Activated naive CD8-positive, alpha-beta T cell treated with anti-CD3 and anti-CD28 coated beads, Interleukin-2, amount 50 U/mL, for 16 hours (primary cell): Measurements from ENCODE around the gene S100A3.
"Not testable (repeated sequence)": the region's sequence is repeated elsewhere in the genome, so short reads cannot be mapped to it uniquely, and the experiment has no call there.

Experiments used
- DNase-seq: peaks from one replicate; pipeline ENCODE4 v3.0.0-alpha.2; 2020; ENCODE audit warnings: low read depth, low spot score

The S100A3 gene

DNA sequence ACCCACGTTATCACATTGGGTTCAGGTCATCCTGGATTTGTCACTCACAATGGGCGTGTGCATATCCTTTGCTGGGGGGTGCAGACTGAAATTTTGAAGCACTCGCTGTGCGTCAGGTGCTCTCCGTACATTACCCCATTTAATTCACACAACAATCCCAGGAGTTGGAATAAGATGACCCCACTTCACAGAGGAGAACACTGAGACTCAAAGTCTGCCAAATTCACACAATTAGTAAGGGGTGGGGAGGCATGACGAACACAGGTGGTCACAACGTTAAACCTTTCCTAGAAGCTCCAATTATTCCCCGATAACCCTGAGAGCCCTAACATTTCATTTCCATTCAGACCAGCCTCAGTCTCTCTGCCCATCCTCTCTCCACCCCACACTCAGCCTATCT lies 20.4 kb upstream of the S100A3 start:
- DNase-seq, result no peak

DNA sequence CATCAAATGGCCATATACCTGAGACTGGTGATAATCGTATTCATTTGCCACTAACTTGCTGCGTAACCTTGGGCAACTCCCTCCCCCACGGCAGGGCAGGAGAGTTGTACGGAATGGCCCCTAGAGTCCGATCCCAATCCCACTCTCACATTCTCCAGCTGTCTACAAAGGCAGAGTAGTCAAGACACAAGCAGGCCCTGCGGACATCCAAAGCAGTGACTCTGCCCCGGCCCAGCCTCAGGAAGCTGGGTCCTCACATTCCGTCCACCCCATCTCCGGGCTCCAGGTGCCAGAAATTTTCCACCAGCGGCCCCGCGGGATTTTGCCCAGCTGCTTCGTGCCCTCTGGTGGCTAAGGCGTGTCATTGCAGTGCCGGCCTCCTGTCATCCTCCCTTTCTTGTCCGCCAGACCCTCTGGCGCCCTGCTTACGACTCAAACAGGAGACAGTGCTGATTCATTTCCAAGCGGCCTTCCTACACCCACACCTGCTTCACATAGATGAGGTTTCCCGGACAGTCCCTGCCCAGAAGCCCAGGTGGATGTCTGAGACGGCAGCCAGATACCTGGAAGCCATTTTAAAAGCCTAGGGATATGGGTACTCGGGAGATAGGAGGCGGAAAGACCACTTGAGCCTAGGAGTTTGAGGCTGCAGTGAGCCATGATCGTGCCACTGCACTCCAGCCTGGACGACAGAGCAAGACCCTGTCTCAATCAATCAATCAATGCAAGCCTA lies 19.5 kb upstream of the S100A3 start:
- peak; percentile 65 for DNase-seq

- no peak for DNase-seq
These were observed 18.7 kb upstream of the S100A3 start for GRCh38 chr1:153567621-153568366.

DNA sequence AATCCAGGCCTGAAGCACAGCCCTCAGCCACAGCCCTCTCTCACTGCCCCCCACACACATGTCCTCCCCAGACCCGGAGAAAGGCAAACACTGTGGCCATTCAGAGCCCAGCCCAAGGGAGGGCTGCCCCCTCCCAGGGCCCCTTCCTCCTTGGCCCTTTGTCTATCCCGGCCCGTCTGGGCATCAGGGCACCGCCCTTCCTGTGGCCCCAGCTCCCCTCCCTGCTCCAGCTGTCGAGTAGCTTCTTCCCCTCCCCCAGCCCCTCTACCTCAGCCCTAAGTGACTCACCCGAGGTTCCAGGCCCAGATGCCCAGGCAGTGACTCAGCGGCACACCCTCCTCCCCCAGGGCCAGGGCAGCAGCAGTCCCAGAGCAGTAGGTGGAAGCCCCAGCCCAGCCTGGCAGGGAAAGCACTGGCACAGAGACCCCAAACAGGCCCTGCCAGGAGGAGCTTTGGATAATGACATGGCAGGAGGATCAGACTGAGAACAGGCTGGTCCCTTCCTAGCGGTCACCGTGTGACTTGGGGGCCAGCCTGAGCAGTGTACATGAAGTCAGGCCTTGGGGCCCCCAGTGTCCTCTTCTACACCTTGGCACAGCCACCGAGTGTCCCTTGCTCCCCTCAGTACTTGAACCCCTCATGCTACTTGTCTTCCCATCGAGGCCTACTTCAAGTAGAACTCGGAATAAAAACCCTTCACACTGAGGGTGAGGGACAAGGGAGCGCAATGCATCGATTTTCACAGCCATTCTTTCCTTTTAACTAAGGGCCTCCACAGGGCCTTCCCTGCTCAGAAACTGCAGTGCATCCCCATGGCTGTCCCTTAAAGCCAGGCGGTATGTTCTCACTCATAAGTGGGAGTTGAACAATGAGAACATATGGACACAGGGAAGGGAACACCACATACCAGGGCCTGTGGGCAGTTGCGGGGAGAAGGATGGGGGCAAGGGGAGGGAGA lies 17.6 kb upstream of the S100A3 start:
- DNase-seq, result peak; percentile 75

- DNase-seq, result no peak
These were observed 16.7 kb upstream of the S100A3 start, which contains the start of gene S100A2 for GRCh38 chr1:153565529-153566374. TSS of gene S100A2 (minus strand) at chr1:153565844. CDS start at chr1:153563877, 1,967 bp downstream.

- no peak for DNase-seq
These were observed 14.9 kb upstream of the S100A3 start for GRCh38 chr1:153563991-153564390.

- no peak for DNase-seq
These were observed 14.4 kb upstream of the S100A3 start for GRCh38 chr1:153563483-153563901.

DNA sequence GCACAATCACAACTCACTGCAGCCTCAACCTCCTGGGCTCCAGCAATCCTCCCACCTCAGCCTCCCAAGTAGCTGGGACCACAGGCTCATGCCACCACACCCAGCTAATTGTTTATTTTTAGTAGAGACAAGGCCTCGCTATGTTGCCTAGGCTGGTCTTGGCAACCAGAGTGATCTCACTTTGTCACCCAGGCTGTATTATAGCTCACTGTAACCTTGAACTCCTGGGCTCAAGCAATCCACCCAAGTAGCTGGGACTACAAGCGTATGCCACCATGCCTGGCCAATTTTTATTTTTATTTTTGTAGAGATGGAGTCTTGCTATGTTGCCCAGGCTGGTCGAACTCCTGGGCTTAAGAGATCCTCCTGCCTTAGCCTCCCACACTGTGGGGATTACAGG lies 13.0 kb upstream of the S100A3 start:
- DNase-seq, result not testable (repeated sequence)

GRCh38 chr1:153561466-153561985 lies 12.5 kb upstream of the S100A3 start:
- no peak for DNase-seq

DNA sequence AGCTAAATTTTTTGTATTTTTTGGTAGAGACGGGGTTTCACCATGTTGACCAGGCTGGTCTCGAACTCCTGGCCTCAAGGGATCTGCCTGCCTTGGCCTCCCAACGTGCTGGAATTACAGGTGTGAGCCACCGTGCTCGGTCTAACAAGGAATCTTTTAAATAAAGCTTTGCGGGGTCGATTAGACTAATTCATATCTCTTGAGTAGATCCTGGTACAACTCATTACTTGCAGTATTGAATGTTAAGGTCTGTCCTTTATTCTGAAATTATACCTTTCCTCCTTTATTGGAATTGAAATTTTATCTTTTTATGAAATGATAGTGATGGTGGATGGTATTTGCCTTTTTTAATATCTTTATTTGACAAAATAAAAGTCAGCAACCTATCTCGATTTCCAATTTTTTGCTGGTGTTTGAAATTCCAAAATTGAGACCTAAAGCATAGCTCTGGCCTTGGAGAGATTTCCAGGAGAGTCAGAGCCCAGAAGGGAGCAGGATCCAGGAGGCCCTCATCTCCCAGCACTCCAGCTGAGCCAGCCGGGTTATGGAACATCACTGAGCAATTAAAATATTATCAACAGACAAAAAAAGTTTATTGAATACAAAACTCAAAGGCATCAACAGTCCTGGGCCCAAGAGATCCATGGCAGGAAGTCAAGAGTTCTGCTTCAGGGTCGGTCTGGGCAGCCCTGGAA lies 11.9 kb upstream of the S100A3 start:
- no peak for DNase-seq

GRCh38 chr1:153560241-153560640 lies 11.2 kb upstream of the S100A3 start:
- DNase-seq, result no peak

GRCh38 chr1:153557877-153558276 lies 8.8 kb upstream of the S100A3 start:
- no peak for DNase-seq

DNA sequence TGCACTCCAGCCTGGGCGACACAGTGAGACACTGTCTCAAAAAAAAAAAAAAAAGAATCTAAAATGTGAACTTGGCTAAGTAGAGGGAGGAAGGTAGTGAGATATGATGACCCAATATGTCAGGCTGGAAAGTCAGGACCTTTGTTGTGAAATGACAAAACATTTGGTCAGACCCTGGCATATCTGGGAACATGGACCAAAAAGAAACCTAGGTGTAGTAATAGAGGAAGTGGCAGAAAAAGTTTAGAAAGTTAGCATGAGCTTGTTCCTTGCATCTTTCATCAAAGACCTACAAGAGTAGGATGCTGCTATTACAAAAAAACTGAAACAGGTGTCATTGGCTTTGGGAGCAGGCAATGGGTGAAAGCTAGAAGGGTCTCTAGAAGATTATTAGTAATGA lies 7.3 kb upstream of the S100A3 start:
- no peak for DNase-seq

GRCh38 chr1:153553830-153554541 lies 4.9 kb upstream of the S100A3 start:
- DNase-seq, result no peak

DNA sequence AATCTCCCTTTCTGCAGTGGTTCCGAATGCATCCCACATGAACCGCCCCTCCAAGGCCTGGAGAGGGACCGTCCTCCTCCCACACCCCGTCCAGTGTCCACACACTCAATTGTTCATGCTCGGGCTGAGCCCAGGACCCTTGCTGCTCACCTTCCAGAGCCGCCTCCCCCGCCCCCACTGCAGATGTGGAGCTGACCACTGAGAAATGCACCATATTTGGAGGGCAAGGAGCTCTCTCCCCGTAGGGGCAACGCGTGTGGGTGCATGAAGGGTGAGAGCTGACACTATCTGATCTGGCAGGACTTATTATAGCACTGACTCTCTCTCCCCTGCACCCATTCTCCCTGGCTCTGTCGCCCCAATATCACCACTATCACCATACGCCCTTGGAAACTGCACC lies 4.0 kb upstream of the S100A3 start:
- DNase-seq, result no peak

DNA sequence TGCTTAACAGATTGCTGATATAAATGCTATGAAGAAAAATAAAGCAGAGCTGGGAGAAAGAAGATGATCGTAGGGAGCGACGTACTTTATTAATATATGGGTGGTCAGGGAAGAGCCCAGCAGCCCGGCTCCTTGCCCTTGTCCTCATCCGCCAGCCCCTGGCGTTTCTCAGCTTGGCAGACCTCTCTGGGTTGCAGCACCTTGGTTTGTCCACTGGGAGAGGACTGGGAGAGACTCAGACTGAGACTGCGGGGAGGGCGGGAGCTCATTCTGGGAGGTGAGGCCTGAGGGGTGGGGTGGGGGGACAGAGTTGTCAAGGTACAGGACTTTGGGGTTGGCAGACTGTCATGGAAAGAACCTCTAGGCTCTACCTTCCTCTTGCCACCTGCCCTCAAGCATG lies 3.3 kb upstream of the S100A3 start:
- DNase-seq, result no peak

DNA sequence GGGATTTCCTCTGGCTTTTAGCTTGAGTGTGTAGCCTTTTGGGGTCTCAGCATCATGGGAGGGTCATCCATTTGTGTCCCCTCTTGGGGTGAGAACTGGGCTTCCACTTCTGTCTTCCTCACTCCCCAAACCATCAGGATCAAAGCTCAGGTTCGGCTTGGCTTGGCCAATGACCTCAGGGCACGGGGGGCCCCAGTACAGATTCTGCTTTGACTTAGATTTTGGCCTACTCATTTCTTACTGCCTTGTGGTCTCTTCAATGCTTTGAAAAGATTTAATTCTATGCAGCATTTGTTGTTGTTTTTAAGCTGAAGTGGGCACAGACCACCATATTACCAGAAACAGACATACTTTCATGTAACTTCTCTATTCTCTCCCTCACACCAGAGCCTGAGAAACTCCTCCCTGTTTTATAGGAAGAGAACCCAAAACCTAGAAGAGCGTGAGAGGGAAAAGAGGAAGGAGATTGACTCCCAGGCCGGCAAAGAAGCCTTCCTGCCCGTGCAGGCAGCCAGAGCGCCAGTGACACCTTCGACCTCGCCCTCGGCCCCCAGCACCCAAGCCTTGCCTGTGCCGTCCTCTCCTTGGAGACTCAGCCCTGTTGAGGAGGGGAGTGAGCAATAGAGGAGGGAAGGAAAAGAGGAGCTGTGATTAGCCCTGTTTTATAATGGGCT lies 1.9 kb upstream of the S100A3 start:
- no peak for DNase-seq

DNA sequence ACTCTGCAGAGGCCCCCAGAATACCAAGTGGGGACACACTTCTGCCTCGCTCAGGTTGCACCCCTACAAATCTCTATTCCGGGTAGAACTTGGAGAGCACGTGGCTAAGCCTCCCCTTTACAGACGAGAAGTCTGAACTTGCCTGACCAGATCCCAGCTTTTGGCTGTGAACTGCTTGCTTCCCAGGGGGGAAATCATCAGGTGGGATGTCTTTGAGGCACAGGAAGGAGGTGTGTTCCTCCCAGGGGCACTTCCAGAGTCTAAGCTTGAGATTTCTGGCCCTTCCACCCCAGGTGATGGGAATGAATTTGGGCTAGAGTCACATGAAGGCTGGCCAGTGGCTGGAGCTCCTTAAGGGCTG lies 1.3 kb upstream of the S100A3 start:
- no peak for DNase-seq
